ENCODE data around the gene ICOSLG. TPM values are rescaled to one million over a fixed set of nuclear protein-coding genes. Genes with fewer than 3 reads are reported as not detected.

Gene ICOSLG
- total and polyA plus RNA-seq, 2 of the 4 experiments (the other 2 are of a cell fraction) = under 0.01 to 0.09 TPM

DNA sequence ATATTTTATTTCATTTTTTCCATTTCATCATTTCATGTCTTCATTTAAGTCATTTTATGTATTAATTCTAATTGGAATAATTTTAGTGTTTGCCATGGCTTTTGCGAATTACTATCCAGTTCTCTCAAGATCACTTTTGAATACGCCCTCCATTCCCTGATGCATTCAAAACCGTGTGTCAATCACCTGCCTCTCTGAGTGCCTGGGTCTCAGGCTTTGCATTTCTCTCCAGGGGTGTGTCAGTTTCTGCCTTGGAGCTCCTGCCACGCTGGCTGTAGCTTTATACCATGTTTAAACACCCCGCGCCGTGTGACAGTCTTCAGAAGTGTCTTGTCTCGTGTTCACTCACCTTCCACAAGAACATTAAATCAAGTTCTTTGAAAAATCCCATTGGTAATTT is 28.3 kb upstream of the ICOSLG start:
- Histone ChIP-seq H3K9ac (ENCODE audit: low read depth, low read length) (no peak overlapping the region), H3K9me3 (ENCODE audit: control insufficient read depth, insufficient read depth, low read length) (no peaks in the 10 kb centered on the region), H2BK120ac (ENCODE audit: low read depth, low read length) (no peak overlapping the region), H3K79me1 (ENCODE audit: low read depth in 1 of 2, low read length in 2 of 2) (no peaks in the 10 kb centered on the region), H3K27ac (ENCODE audit: insufficient read depth, low read length) (no peak overlapping the region), H4K91ac (ENCODE audit: insufficient read depth, low read depth, low read length) (no peak overlapping the region), H3K4me3 (ENCODE audit: insufficient read depth, low read depth, low read length) (no peak overlapping the region), H3K56ac (ENCODE audit: extremely low read depth, insufficient read depth, low read length) (no peak overlapping the region), H4K8ac (ENCODE audit: low read depth in 2 of 2, low read length in 2 of 2) (no peak overlapping the region), H3K4me1 (ENCODE audit: control insufficient read depth, insufficient read depth, low read length) (no peaks in the 10 kb centered on the region), H3K36me3 (ENCODE audit: control insufficient read depth, insufficient read depth, low read length) (no peaks in the 10 kb centered on the region), H2BK5ac (ENCODE audit: low read depth, low read length, poor library complexity, severe bottlenecking) (no peak overlapping the region), H2BK20ac (ENCODE audit: low read depth, low read length) (no peak overlapping the region), H3K23ac (ENCODE audit: low read depth, low read length) (no peak overlapping the region), H3K9me1 (ENCODE audit: insufficient read depth, low read length) (no peaks in the 10 kb centered on the region), H4K5ac (ENCODE audit: low read depth, low read length) (no peak overlapping the region), H2BK15ac (ENCODE audit: low read depth, low read length) (no peak overlapping the region), H4K20me1 (ENCODE audit: insufficient read depth, low read length) (no peaks in the 10 kb centered on the region), H3K4me2 (ENCODE audit: low read depth, low read length) (no peak overlapping the region), H3K27me3 (ENCODE audit: control insufficient read depth, insufficient read depth, low read length) (peaks cover 8% of the 10 kb centered on the region; the same call in 1 of the 2 replicates), H3K4ac (ENCODE audit: low read depth, low read length) (no peak overlapping the region), H3K18ac (ENCODE audit: low read depth, low read length) (no peak overlapping the region), H2AK9ac (replicated peaks; ENCODE audit: low read depth, low read length, poor library complexity) (no peak overlapping the region), H3K14ac (replicated peaks; ENCODE audit: low read depth, low read length) (no peak overlapping the region), H2AK5ac (ENCODE audit: low read depth, low read length) (no peak overlapping the region), H2AFZ (replicated peaks; ENCODE audit: low read length, poor library complexity) (no peak overlapping the region)
- dilution Hi-C loops (cut with HindIII; ENCODE audit: low sequenced_read_pairs, unreplicated experiment) (no loop called here), in situ Hi-C loops (cut with MboI; ENCODE audit: low sequenced_read_pairs) (no loop called here), intact Hi-C loops (cut with micrococcal nuclease) (no loop called here)
- ChIA-PET POLR2A (ENCODE audit: unreplicated experiment) (no interaction called here), CTCF (no interaction called here)
- WGBS, 2 experiments (ENCODE audit: extremely low coverage in 2 of 2, insufficient read length in 1 of 2) = 26% methylated on average over 3 of the region's 8 CpGs; no CpG with 5 or more reads in 1 of the 2 experiments
- DNase-seq (no peak), ATAC-seq (ENCODE audit: low read depth) (no peak)
- TF ChIP-seq BHLHE40 (IDR thresholded peaks at IDR 0.05; ENCODE audit: low read depth, low read length) (no peak), RAD21 (IDR thresholded peaks at IDR 0.05; ENCODE audit: low read length) (no peak), CEBPB (IDR thresholded peaks at IDR 0.05; ENCODE audit: low read depth, low read length) (no peak), POLR2A (IDR thresholded peaks at IDR 0.05; ENCODE audit: low read depth, low read length) (no peak), RCOR1 (IDR thresholded peaks at IDR 0.05; ENCODE audit: insufficient replicate concordance, low read length) (no peak), RFX5 (IDR thresholded peaks at IDR 0.05; ENCODE audit: low read depth, low read length) (no peak), SMC3 (IDR thresholded peaks at IDR 0.05; ENCODE audit: low read depth, low read length) (no peak), MXI1 (IDR thresholded peaks at IDR 0.05; ENCODE audit: borderline replicate concordance, low read depth, low read length) (no peak), MAFK (IDR thresholded peaks at IDR 0.05; ENCODE audit: low read depth, low read length) (no peak)
- TF ChIP-seq, protein P1, sequence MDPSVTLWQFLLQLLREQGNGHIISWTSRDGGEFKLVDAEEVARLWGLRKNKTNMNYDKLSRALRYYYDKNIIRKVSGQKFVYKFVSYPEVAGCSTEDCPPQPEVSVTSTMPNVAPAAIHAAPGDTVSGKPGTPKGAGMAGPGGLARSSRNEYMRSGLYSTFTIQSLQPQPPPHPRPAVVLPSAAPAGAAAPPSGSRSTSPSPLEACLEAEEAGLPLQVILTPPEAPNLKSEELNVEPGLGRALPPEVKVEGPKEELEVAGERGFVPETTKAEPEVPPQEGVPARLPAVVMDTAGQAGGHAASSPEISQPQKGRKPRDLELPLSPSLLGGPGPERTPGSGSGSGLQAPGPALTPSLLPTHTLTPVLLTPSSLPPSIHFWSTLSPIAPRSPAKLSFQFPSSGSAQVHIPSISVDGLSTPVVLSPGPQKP (IDR thresholded peaks at IDR 0.05; ENCODE audit: borderline replicate concordance, low read depth, low read length) = no peak
- TF ChIP-seq, protein P2, sequence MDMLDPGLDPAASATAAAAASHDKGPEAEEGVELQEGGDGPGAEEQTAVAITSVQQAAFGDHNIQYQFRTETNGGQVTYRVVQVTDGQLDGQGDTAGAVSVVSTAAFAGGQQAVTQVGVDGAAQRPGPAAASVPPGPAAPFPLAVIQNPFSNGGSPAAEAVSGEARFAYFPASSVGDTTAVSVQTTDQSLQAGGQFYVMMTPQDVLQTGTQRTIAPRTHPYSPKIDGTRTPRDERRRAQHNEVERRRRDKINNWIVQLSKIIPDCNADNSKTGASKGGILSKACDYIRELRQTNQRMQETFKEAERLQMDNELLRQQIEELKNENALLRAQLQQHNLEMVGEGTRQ (IDR thresholded peaks at IDR 0.05; ENCODE audit: low read depth, low read length) = no peak
- TF ChIP-seq, protein P3, sequence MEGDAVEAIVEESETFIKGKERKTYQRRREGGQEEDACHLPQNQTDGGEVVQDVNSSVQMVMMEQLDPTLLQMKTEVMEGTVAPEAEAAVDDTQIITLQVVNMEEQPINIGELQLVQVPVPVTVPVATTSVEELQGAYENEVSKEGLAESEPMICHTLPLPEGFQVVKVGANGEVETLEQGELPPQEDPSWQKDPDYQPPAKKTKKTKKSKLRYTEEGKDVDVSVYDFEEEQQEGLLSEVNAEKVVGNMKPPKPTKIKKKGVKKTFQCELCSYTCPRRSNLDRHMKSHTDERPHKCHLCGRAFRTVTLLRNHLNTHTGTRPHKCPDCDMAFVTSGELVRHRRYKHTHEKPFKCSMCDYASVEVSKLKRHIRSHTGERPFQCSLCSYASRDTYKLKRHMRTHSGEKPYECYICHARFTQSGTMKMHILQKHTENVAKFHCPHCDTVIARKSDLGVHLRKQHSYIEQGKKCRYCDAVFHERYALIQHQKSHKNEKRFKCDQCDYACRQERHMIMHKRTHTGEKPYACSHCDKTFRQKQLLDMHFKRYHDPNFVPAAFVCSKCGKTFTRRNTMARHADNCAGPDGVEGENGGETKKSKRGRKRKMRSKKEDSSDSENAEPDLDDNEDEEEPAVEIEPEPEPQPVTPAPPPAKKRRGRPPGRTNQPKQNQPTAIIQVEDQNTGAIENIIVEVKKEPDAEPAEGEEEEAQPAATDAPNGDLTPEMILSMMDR (conservative IDR thresholded peaks at IDR 0.05; ENCODE audit: low read depth, low read length) = no peak
- no TSS peak for BruUV-seq (replicated peaks)

Data from IMR-90 (cell line).